GM03348 (cell line): ENCODE measurements around the gene FAU.
"Not testable (repeated sequence)": the region's sequence is repeated elsewhere in the genome, so short reads cannot be mapped to it uniquely, and the experiment has no call there.

ENCODE experiments used
- DNase-seq: peaks from one replicate; pipeline ENCODE4 v3.0.0; 2012; ENCODE audit warnings: low spot score

FAU gene

DNA sequence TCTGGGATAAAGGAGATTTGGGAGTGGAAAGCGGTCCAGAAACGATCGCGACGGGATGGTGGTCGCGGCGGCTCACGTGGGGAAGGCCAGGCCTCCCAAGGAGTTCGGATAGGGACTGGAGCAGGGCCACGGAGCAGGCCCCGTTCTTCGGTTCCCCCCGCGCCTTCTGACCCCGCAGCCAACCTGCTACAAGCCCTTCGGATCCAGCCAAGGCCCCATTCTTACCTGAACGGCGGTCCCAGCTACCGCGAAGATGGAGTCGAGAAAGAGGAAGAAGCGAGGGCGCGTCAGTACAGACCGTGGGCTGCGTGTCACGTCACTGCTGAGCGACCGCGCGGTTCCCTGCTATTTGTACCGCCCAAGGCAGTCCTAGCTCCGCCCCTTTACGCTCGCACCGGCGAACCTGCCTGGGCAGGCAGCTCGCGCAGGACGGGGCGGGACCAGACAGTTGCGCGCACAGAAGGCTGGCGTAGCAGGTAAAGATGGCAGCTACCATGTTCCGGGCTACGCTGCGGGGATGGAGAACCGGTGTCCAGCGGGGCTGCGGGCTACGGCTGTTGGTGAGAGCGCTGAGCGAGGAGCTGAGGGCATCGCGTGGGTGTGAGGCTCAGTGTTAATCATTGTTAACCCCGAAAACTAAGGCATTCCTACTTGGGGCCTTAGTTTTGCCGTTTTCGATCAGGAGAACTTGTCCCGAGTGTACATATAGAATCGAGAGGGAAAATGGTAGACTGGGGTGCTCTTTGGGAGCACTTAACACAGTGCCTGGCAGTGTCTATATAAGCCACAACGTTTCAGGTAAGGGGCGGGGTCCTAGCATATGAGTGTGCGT is at the start of gene FAU, which contains the start of gene MRPL49:
TSS of gene FAU (minus strand) at position 270 of the 832 bp plus-strand sequence. CDS start 321 bp downstream, outside the sequence.
TSS of gene MRPL49 (plus strand) at position 457 of the 832 bp plus-strand sequence. CDS start at position 483, 26 bp downstream.
- DNase-seq, result peak; percentile 96

DNA sequence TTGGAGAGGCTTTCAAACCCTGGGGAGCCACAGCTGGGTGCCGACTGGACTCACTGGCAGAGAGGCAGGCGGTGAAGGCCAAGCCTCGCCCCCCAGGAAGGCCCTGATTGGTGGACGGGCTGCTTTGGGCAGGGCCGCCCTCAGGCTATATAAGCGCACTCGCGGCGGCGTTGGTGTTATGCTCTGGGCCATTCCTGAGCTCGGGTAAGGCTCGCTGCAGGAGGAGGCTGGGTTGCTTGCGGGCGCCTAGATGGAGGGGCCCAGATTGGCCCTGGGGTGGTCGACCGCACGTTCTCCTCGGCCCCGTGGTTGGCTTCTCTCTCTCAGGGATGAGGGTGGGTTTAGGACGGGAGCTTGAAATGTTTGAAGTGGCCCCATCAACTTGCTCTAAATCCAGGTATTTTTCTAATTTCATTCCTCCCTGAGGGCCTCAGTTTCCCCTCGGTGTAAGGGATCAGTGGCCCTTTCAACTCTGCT is 48.2 kb upstream of the FAU start, which contains the start of gene SPDYC:
TSS of gene SPDYC (plus strand) at position 176 of the 477 bp plus-strand sequence. CDS start 1,125 bp downstream, outside the sequence.
- no peak for DNase-seq

DNA sequence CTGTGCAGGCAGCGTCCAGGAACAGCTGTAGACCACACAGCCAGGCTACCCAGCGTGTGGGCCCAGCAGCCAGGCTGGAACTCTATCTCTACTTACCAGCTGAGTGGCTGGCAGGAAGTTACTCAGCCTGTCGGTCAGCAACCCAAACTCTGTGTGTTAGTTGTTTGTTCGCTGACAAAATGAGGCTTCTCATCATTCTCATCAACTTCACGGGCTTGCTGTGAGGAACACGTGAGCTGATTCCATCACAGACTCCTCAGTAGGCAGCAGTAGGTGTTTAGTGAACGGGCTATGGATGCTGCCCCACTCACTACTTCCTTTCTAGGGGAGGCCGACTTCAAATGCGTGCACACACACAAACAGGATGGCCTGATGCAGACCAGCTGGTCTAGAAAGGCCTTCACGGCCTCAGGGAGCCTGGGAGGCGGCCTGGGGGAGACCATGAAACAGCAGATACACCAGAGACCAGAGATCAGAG is 47.3 kb upstream of the FAU start:
- no peak for DNase-seq

DNA sequence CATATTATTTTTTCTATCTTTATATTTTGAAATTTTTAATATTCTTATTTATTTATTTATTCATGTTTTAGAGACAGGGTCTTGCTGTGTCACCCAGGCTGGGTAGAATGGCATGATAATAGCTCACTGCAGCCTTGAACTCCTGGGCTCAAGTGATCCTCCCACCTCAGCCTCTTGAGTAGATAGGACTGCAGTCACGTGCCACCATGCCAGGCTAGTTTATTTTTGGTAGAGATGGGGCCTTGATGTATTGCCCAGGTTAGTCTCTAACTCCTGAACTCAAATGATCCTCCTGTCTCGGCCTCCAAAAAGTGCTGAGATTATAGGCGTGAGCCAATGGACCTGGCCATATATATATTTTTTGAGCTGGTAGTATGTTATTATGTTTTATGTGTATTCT is 45.7 kb upstream of the FAU start:
- DNase-seq, result no peak

DNA sequence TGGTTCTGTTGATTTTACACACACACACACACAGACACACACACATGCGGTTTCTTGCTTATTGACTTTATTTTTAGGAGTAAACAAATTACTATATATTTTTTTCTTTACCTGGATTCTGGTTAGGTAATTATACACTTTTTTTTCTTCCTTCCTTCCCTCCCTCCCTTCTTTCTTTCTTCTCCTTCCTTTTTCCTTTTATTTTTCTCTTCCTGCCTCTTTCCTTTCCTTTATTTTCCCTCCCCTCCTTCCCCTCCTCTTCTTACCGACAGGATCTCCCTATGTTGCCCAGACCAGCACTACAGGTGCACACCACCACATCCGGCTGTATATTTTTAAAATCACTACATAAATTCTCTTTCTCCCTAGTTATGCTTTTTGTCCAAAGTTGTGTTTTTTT is 45.0 kb upstream of the FAU start:
- no peak for DNase-seq

DNA sequence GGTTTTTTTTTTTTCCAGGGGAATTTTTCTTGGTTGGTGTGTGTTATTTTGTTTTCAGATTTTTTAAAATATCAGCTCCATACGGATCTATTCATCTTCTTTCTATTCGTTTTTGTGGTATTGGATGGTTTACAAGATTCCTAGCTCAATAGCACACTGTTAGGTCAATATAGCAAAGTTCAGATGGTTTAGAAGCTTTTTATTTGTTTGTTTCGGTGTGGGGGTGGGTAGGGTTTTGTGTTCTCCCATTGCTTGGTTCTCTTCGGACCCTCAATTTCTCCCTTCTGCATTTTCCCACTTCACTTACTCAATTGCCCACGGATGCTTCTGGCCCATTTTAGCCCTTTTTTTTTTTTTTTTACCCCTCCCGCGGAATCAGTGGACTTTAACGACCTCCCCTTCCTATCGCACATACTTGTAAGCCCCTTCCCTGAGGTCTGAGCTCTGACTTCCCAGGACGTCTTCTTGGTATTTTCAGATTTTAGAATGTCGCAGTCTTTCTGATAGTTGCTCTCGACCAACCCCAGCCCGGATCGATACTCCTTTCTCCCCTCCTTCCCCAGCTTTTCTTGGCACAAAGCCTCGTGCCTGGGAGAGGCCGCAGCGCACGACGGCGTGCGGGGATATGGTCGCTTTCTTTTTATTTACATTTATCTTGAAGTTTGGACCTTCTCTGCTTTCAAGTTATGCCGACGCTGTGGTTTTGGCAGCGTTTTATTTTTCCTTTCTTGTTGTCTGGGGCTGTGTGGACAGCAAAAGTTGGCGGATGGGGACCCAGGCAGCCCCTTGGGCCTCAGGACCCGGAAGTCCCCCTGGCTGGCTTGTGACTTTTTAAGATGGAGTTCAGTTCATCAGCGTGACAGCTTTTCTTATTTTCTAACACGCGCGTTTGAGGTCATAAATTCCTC is 43.7 kb upstream of the FAU start:
- DNase-seq, result no peak

DNA sequence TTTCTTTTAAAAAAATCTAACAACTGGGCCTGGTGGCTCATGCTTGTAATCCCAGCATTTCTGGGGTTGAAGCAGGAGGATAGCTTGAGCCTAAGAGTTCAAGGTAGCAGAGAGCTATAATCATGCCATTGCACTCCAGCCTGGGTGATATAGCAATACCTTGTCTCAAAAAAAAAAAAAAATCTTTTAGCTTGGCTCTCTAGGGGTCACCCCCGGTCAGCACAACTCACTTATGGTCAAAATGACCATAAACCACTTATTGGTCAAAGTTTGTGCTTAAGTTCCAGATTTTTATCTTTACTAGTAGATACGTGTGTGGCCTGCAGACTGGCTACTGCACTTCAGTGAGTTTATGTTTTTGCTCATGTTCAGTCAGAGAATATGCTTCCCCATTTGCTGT is 41.8 kb upstream of the FAU start:
- no peak for DNase-seq

DNA sequence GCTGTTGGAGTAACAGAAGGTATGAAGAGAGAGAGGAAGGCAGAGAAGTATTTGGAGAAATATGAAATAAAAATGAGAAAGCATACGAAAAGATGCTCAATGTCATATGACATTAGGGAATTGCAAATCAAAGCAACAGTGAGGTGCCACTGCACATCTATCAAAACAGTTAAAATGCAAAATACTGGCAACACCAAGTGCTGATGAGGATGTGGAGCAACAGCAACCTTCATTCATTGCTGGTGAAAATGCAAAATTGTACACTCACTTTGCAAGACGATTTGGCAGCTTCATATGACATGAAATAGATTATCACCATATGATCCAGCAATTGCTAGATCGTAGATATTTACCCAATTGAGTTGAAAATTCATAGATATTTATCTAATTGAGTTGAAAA is 38.7 kb upstream of the FAU start:
- no peak for DNase-seq

DNA sequence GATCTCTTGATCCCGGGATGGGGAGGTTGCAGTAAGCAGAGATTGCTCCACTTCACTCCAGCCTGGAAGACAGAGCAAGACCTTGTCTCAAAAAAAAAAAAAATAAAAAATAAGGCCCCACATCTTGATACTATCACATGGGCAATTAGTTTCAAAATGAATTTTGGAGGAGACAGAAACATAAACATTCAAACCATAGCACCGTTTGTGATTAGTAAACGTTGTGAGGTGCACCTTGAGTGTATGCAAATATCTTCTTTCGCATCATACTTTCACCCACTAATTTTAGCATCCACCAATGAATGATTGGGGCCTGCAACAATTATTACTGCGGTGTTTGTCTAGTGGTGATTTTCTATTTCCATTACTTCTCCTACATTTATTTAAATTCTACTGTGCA is 37.1 kb upstream of the FAU start:
- no peak for DNase-seq

DNA sequence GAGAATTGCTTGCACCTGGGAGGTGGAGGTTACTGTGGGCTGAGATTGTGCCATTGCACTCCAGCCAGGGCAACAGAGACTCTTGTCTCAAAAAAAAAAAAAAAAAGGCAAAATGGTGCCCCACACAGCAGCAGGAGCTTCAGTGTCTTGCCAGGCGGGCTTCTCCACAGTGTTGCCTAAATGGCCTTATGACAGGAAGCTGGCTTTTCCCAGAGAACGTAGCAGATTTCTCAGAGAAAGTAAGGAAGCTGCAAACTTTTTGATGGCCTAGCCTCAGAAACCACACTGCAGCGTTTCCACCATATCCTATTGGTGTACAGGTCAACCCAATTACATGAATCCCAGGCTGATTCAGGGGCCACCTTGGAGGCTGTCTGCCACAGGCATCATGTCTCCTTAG is 35.4 kb upstream of the FAU start:
- no peak for DNase-seq

DNA sequence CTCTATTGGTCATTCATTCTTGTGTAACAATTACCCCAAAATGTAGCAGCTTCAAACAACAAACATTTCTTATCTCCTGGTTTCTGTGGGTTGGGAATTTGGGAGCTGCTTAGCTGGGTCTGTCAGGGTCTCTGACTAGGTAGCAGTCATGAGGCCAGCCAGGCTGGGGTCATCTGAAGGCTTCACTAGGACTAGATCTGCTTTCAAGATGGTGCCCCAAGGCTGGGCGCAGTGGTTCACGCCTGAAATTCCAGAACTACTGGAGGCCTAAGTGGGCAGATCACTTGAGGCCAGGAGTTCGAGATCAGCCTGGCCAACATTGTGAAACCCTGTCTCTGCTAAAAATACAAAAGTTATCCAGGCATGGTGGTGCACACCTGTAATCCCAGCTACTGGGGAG is 35.0 kb upstream of the FAU start:
- DNase-seq, result no peak

DNA sequence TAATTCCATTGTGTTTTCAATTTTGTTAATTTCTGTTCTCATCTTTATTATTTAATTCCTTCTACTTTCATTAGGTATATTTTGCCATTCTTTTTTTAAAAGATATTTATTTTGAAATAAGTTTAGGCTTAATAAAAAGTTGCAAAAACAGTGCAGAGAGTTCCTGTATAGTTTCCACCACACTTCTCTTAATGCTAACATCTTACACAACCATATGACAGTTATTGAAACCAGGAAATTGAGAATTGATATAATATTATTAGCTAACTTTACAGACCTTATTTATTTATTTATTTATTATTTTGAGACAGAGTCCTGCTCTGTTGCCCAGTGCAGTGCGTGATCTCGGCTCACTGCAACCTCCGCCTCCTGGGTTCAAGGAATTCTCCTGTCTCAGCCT is 34.3 kb upstream of the FAU start:
- no peak for DNase-seq

DNA sequence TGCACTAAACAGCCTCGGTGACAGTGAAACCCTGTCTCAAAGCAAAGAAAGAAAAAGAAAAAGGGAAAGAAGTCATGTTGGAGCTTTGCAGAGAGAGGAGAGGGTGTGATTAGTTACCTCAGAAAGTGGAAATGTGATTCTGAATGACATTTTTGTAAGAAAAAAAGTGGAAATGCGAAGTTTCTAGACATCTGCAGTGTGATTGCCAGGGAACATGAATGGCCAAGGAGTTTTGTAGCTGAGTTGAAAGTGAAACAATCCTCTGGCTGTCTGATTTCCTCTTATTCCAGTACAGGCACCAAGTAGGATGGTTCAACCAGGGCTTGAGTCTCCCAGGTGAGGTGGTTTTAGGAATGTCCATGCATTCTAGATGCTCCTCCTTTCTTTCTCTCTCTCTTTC is 30.2 kb upstream of the FAU start:
- DNase-seq, result no peak

DNA sequence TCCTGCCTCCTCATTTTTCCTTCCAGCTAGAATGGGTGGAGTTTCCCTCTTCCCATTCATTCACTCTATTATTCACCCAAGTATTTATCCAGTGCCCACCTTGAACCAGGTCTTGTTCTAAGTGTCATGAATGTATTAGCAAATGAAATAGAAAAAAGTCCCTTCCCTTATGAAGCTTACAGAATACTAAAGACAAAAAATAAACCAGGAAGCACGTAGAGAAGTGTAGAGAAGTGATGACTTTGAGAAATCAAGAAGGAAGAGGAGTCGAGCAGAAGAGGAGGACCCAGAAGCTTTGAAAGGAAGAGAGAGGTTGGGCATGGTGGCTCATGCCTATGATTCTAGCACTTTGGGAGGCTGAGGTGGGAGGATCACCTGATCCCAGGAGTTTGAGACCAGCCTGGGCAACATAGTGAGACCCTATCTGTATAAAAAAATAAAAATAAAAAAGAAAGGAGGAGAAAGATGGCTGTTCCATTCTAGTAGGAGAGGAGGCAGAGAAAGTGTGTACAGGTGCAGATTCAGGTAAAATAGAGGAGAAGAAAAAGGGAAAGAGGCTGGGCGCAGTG is 29.5 kb upstream of the FAU start:
- DNase-seq, result no peak

DNA sequence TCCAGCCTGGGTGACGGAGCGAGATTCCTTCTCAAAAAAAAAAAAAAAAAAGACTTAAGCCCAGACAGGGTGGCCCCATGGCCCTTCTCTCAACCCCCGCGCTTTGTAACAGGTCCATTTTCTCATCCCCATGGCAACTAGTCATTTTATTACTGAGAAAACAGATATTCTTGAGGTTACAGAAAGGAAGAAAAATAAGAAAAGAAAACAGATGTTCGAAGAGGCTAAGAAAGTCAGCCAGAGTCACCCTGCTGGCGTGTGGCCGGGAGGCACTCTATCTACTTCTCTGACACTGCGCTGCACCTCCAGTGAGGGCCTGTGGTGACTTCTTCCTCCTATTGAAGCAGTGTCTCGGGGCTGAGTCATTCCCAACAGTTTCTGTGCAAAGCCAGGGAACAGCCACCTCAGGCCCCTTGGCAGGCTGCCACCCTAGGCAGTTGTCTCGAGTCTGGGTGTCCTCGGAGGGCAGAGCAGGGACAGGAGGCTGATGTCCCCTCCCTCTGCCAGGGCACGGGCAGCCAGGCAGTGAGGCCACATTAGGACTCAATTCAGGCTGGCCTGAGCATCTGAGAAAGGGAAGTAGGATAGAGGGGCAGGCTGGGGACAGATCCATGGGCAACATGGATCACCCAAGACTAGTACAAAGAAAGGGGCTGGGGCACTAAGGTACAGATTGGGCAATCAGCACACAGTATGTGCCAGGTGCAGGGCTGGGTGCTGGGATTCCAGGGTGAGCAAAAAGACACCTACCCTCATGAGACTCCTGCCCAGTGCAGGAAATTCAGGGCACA is 28.8 kb upstream of the FAU start:
- peak; percentile 81 for DNase-seq

DNA sequence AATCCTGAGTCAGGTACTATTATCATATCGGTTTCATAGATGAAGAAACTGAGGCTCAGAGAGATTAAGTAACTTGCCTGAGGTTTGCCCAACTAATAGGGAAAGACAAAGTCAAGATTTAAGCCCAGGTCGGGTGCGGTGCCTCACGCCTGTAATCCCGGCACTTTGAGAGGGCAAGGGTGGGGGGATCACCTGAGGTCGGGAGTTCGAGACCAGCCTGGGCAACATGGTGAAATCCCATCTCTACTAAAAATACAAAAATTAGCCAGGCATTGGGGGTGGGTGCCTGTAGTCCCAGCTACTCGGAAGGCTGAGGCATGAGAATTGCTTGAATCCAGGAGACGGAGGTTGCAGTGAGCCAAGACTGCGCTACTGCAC is 28.2 kb upstream of the FAU start:
- not testable (repeated sequence) for DNase-seq

DNA sequence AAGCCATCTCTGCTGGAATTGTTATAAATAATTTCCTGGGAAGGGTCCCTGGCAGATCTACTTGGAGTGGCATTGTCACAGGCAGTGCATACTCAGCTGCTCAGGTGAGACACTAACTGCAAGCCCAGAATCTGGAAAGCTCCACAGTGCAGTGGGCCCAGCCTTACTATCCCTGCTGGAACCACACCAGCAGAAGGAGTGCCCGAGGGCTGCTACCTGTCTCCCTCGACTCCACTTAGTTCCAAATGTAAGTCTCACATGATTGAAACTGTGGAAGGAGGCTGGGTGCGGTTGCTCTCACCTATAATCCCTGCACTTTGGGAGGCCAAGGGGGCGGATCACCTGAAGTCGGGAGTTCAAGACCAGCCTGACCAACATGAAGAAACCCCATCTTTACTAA is 26.7 kb upstream of the FAU start:
- no peak for DNase-seq

DNA sequence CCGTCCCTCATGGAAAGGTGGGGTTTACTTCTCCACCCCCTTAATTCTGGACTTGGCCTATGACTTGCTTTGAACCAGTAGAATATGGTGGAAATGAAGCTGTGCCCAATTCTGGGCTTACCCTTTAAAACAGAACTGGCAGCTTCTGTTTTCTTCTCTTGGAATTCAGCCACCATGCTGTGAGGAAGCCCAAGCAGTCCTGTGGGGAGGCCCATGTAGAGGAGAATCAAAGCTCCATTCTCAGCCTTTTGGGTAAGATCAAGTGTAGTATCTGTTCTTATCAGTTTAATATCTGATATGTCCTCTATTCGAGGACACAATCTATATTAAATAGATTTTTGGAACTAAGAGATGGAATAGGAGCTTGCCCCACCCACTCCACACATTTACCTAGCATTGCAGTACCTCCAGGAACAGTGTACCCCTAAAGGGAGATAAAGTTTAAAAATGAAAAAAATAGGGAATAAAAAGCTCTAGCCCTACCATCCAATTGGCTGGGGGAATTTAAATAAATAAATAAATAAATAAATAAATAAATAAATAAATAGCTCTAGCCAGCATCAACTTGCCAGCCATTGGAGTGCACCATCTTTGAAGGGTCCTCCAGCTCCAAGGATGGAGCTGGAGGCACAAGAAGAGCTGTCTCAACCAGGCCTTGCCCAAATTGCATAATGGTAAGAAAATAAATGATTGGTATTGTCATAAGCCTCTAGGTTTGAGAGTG is 25.6 kb upstream of the FAU start:
- DNase-seq, result no peak

DNA sequence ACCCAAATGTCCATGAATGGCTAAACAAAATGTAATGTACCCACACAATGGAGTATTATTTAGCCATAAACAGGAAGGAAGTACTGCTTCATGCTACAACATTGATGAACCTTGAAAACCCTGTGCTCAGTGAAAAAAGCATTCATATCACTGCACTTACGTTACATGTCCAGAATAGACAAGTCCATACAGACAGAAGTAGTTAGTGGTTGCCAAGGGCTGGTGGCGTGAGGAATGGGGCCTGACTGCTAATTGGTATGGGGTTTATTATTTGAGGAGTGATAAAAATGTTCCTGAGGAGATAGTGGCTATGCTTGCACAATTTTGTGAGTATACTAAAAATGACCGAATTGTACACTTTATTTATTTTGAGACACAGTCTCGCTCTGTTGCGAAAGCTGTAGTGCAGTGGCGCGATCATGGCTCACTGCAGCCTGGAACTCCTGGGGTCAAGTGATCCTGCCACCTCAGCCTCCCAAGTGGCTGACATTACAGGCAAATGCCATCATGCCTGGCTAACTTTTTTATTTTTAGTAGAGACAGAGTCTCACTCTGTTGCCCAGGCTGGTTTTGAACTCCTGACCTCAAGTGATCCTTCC is 20.1 kb upstream of the FAU start:
- DNase-seq, result no peak

DNA sequence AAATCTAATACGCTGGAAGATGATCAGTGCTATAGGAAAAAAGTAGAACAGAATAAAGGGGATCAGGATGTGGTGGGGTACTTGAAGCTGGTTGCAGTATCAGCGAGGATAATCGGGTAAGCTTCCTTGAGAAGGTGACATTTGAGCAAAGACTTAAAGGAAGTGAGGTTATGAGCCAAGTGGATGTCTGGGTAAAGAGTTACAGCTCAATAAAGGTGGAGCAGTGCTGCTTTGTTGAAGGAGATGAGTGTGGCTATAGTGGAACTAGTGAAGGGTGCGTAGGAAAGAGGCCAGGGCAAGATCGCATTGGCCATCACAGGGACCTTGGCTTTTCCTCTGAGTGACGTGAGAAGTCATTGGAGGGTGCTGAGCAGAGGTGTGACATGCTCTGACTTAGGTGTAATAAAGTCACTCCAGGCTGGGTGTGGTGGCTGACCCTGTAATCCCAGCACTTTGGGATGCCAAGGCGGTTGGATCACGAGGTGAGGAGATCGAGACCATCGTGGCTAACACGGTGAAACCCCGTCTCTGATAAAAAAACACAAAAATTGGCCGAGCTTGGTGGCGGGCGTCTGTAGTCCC is 14.7 kb upstream of the FAU start:
- no peak for DNase-seq
